Measurements from ENCODE around the gene LAMTOR4.

GRCh38 chr7:100173806-100174495 is 25.2 kb downstream of the LAMTOR4 start:
- no peak for TF ChIP-seq RFX5 (IDR thresholded peaks at IDR 0.05; ENCODE audit: low read depth, low read length)
- no peak for TF ChIP-seq JUND (CRISPR knock-in tag; IDR thresholded peaks at IDR 0.05)
